Lower leg skin (tissue), 4 donors: ENCODE data around the gene MBOAT7. TPM values are rescaled to one million over a fixed set of nuclear protein-coding genes. Genes with fewer than 3 reads are reported as not detected.

Experiments used
- DNase-seq, 2 donors: peaks; one replicate each; pipeline ENCODE4 v3.0.0-alpha.2; 2019; ENCODE audit warnings: low spot score in 2 of 2
- H3K4me3 ChIP-seq: fragments of 200-600 bp; sonication (generic); 2 replicates; pipeline ENCODE4 v1.5.1; 2017; ENCODE audit warnings: mild to moderate bottlenecking, low read depth; ENCODE audit not compliant: poor library complexity, severe bottlenecking
- CTCF ChIP-seq, 3 donors: fragments of 450-650 bp; IDR thresholded peaks; one replicate each; pipeline ENCODE4 v1.5.1; 2016; ENCODE audit warnings: antibody characterized with exemption in 3 of 3, mild to moderate bottlenecking in 3 of 3, moderate library complexity in 2 of 3
- POLR2A ChIP-seq, 2 donors: fragments of 450-650 bp; IDR thresholded peaks; one replicate each; pipeline ENCODE4 v1.6.1; 2016 to 2017; ENCODE audit warnings: antibody characterized with exemption in 2 of 2, mild to moderate bottlenecking in 1 of 2, moderate library complexity in 1 of 2
- WGBS, 2 donors: methylation state at CpG; one replicate each; pipeline ENCODE4 v1.1.5; 2018; 5-methylcytosine and 5-hydroxymethylcytosine counted together
- intact Hi-C: fragments of 100-400 bp; cut with DNase I; formaldehyde crosslinking; loops from one replicate; pipeline ENCODE4 v1.15.0; 2023; ENCODE audit warnings: low total_unique reads
- total RNA-seq, 4 donors: library from RNA; depleted of rRNA; stranded (reverse); fragments of >200 nt; gene quantifications; one replicate each; pipeline ENCODE4 v1.1.0, GENCODE V29; 2016

Gene MBOAT7
- total RNA-seq, 4 donors from 2014 or later = 57.4 to 117 (median 62.2) TPM

GRCh38 chr19:54127688-54128440, 61.5 kb downstream of the MBOAT7 start:
- TF ChIP-seq CTCF (IDR thresholded peaks at IDR 0.05) (no peak), POLR2A (IDR thresholded peaks at IDR 0.05) (no peak)
- DNase-seq = no peak
- WGBS, 2 donors = 94% methylated on average over 34 to 44 of the region's 44 CpGs
- intact Hi-C loops = no loop called here
- H3K4me3 ChIP-seq = no peak overlapping the region

- TF ChIP-seq CTCF (IDR thresholded peaks at IDR 0.05) (no peak), POLR2A (IDR thresholded peaks at IDR 0.05) (no peak)
- no peak overlapping the region for H3K4me3 ChIP-seq
- 85 to 89% methylated on average over 5 to 9 of the region's 9 CpGs for WGBS, 2 donors
- intact Hi-C loops = no loop called here
- DNase-seq = no peak
Measured at GRCh38 chr19:54125713-54126112, 63.7 kb downstream of the MBOAT7 start.

GRCh38 chr19:54124393-54124792, 65.0 kb downstream of the MBOAT7 start:
- DNase-seq = no peak
- H3K4me3 ChIP-seq = no peak overlapping the region
- WGBS, 2 donors = 92 to 93% methylated on average over 18 to 19 of the region's 19 CpGs
- TF ChIP-seq CTCF (IDR thresholded peaks at IDR 0.05) (no peak), POLR2A (IDR thresholded peaks at IDR 0.05) (no peak)
- intact Hi-C loops = no loop called here

- intact Hi-C loops = no loop called here
- DNase-seq = no peak
- TF ChIP-seq CTCF (IDR thresholded peaks at IDR 0.05) = no peak
- no peak for TF ChIP-seq POLR2A (IDR thresholded peaks at IDR 0.05)
- no peak overlapping the region for H3K4me3 ChIP-seq
- 87 to 88% methylated on average over 15 to 17 of the region's 17 CpGs for WGBS, 2 donors
Measured at GRCh38 chr19:54123682-54124081, 65.7 kb downstream of the MBOAT7 start.

Other genes starting within 250 kb of the MBOAT7 start
- under 1 TPM in 2 of 4 donors, not detected in 2; 0.05 to 0.08 TPM for gene CACNG8, start 226.6 kb downstream of the MBOAT7 start, total RNA-seq
- not detected for gene CACNG6, start 197.9 kb downstream of the MBOAT7 start, total RNA-seq
- gene VSTM1, start 125.7 kb downstream of the MBOAT7 start, total RNA-seq = not detected
- gene TARM1, start 108.2 kb downstream of the MBOAT7 start, total RNA-seq = not detected
- gene OSCAR, start 88.8 kb downstream of the MBOAT7 start, total RNA-seq = 1 to 10 TPM; 1.9 to 6.5 (median 3.7) TPM
- 10 to 100 TPM in 3 of 4 donors, 1 to 10 TPM in 1; 2.7 to 39.4 (median 30.2) TPM for gene NDUFA3, start 86.7 kb downstream of the MBOAT7 start, total RNA-seq
- 10 to 100 TPM; 11.1 to 20.4 (median 16.0) TPM for gene TFPT, start 73.9 kb downstream of the MBOAT7 start, total RNA-seq
- gene PRPF31, start 73.8 kb downstream of the MBOAT7 start, total RNA-seq = 10 to 100 TPM; 39.2 to 65.1 (median 47.3) TPM
- gene CNOT3, start 51.8 kb downstream of the MBOAT7 start, total RNA-seq = 10 to 100 TPM; 19.5 to 56.9 (median 37.1) TPM
- 1 to 10 TPM; 6.0 to 8.4 (median 6.6) TPM for gene LENG1, start 29.9 kb downstream of the MBOAT7 start, total RNA-seq
- 1 to 10 TPM; 2.4 to 9.3 (median 6.3) TPM for gene TMC4, start 16.4 kb downstream of the MBOAT7 start, total RNA-seq
- 100 to 1,000 TPM in 2 of 4 donors, 10 to 100 TPM in 2; 80.5 to 118 (median 107) TPM for gene TSEN34, start 1.7 kb upstream of the MBOAT7 start, total RNA-seq
- gene RPS9, start 11.3 kb upstream of the MBOAT7 start, total RNA-seq = 1,000 to 10,000 TPM; 2,457 to 3,045 (median 2,759) TPM
- 1 to 10 TPM in 2 of 4 donors, under 1 TPM in 2; 0.65 to 7.7 (median 3.5) TPM for gene LILRB3, start 33.4 kb upstream of the MBOAT7 start, total RNA-seq
- 1 to 10 TPM in 2 of 4 donors, under 1 TPM in 1, not detected in 1; 0.98 to 1.6 (median 1.5) TPM for gene LILRA6, start 53.2 kb upstream of the MBOAT7 start, total RNA-seq
- 1 to 10 TPM; 2.5 to 4.9 (median 4.1) TPM for gene LILRB5, start 67.7 kb upstream of the MBOAT7 start, total RNA-seq
- gene LILRB2, start 91.5 kb upstream of the MBOAT7 start, total RNA-seq = 1 to 10 TPM in 2 of 4 donors, under 1 TPM in 2; 0.78 to 1.6 (median 1.1) TPM
- gene LILRA5, start 123.6 kb upstream of the MBOAT7 start, total RNA-seq = 1 to 10 TPM in 1 of 4 donors, under 1 TPM in 1, not detected in 2; 0.59 to 2.4 TPM
- 1 to 10 TPM in 1 of 4 donors, under 1 TPM in 1, not detected in 2; 0.84 to 6.2 TPM for gene LILRA4, start 149.6 kb upstream of the MBOAT7 start, total RNA-seq
- gene LAIR1, start 175.4 kb upstream of the MBOAT7 start, total RNA-seq = 1 to 10 TPM in 2 of 4 donors, under 1 TPM in 2; 0.19 to 4.2 (median 2.0) TPM
- 10 to 100 TPM in 2 of 4 donors, 1 to 10 TPM in 1, under 1 TPM in 1; 0.63 to 17.8 (median 10.8) TPM for gene TTYH1, start 225.9 kb upstream of the MBOAT7 start, total RNA-seq